ENCODE data around the gene GABRB2.

GRCh38 chr5:161391724-161392123 is 154.8 kb downstream of the GABRB2 start:
- TF ChIP-seq POLR2A (IDR thresholded peaks at IDR 0.05) (no peak), CTCF (IDR thresholded peaks at IDR 0.05) (no peak)
